Measurements from ENCODE around the gene DUSP7.
"Not testable (repeated sequence)": the region's sequence is repeated elsewhere in the genome, so short reads cannot be mapped to it uniquely, and the experiment has no call there.

- TF ChIP-seq CTCF, POLR2A (IDR thresholded peaks at IDR 0.05): not testable (repeated sequence)
Measured at GRCh38 chr3:52033748-52034147, 22.6 kb downstream of the DUSP7 start.

All from gastroesophageal sphincter (tissue), 3 donors.